Psoas muscle (tissue), 8 donors: Measurements from ENCODE around the gene SPOCK3. TPM values are rescaled to one million over a fixed set of nuclear protein-coding genes. Genes with fewer than 3 reads are reported as not detected.

Source experiments
- ATAC-seq, 4 donors: fragments of 200-7000 bp; cut with Tn5 transposase; one replicate each; pipeline ENCODE4 v1.9.1; 2020; ENCODE audit warnings: moderate library complexity in 3 of 4, mild to moderate bottlenecking in 2 of 4
- DNase-seq, 2 donors: peaks; one replicate each; pipeline ENCODE4 v3.0.0-alpha.2; 2020
- H3K27ac ChIP-seq: fragments of 200-600 bp; one replicate; pipeline ENCODE4 v1.8.0; 2022
- H3K27me3 ChIP-seq, 3 donors: fragments of 200-600 bp in 1 of 3; one replicate each; pipeline versions ENCODE4 v1.6.1 to v1.8.0; 2013 to 2022; ENCODE audit warnings: low read length in 2 of 3, mild to moderate bottlenecking in 2 of 3, moderate library complexity in 1 of 3; ENCODE audit not compliant: insufficient read depth in 3 of 3
- H3K36me3 ChIP-seq, 2 donors: fragments of 200-600 bp in 1 of 2; one replicate each; pipeline versions ENCODE4 v1.6.1 to v1.8.0; 2013 to 2022; ENCODE audit warnings: low read depth in 1 of 2, mild to moderate bottlenecking in 1 of 2, moderate library complexity in 1 of 2; ENCODE audit not compliant: insufficient read depth in 1 of 2
- H3K4me1 ChIP-seq: fragments of 200-600 bp; one replicate; pipeline ENCODE4 v1.8.0; 2022
- H3K4me3 ChIP-seq: fragments of 200-600 bp; one replicate; pipeline ENCODE4 v1.8.0; 2022; ENCODE audit warnings: mild to moderate bottlenecking
- H3K9me3 ChIP-seq: fragments of 200-600 bp; one replicate; pipeline ENCODE4 v1.8.0; 2022
- WGBS, 3 donors: extraction: QIAGEN DNeasy Blood & Tissue Kit; methylation state at CpG; one replicate each; pipeline versions ENCODE4 v1.1.6 to v1.1.7; 2013; 5-methylcytosine and 5-hydroxymethylcytosine counted together
- intact Hi-C, 2 donors: fragments of 100-400 bp; cut with DNase I; formaldehyde crosslinking; loops; one replicate each; pipeline versions ENCODE4 v1.11.0 to v1.14.2; 2022
- polyA plus RNA-seq, 3 donors: library from polyadenylated mRNA; stranded (reverse); fragments of 200-250 nt; gene quantifications; one replicate each; pipeline ENCODE4 v1.2.3, GENCODE V29; 2013
- total RNA-seq, 4 donors: library from RNA; stranded (reverse); fragmentation: NEBNext Ultra II Directional in 2 of 4; extraction: Animal tissue kit (Norgen Biotek cat#: 25700) in 2 of 4; gene quantifications; one replicate each; pipeline versions ENCODE4 v1.2.1 to v1.2.4, GENCODE V29; 2021 to 2023
- TF ChIP-seq, protein P1 (sequence below): fragments of 200-600 bp; IDR thresholded peaks from one replicate; pipeline ENCODE4 v1.8.0; 2022; ENCODE audit warnings: antibody characterized with exemption
- donor health status: healthy with polysubstance abuse.
- donor health status: DM: no; HTN: no; CAD: no; lungs with moderate emphysema.
- donor health status: Bipolar disorder and iron deficiency.
- donor health status: healthy.
- donor health status: DM: yes; HTN: yes; CAD: no.
- donor health status: DM: no; HTN: no; CAD: no.
- donor health status: DM: no; HTN: no; CAD: no.
- donor health status: DM: yes; HTN: yes; CAD: no.

The SPOCK3 gene
- total and polyA plus RNA-seq, 7 donors = 0.09 to 1.0 (median 0.11) TPM; not detected in 4

DNA sequence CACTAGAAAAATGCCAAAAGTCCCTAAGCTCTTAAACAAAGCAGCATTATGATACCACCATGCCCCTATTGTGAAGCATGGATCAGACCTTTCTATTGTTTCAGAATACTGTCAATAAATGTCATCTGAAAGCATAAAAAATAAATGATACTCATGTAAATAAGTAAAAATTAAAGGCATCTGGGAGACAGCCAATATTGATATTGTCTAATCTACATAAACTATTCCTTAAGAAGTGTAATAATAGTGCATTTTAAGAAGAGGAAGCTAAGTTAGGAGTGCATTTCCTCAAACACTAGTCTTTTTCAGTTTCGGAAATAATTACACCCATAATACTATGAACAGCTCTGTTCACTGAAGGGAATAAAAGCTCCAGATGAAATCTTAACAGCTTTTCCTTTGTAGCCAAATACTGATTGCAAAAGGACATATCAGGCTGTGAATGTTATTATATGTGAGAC lies 181.6 kb downstream of the SPOCK3 start:
- H3K4me3 ChIP-seq = no peak overlapping the region
- 76 to 85% (median 78%) methylated on average over 1 of the region's 1 CpG for WGBS, 3 donors
- TF ChIP-seq, protein P1, sequence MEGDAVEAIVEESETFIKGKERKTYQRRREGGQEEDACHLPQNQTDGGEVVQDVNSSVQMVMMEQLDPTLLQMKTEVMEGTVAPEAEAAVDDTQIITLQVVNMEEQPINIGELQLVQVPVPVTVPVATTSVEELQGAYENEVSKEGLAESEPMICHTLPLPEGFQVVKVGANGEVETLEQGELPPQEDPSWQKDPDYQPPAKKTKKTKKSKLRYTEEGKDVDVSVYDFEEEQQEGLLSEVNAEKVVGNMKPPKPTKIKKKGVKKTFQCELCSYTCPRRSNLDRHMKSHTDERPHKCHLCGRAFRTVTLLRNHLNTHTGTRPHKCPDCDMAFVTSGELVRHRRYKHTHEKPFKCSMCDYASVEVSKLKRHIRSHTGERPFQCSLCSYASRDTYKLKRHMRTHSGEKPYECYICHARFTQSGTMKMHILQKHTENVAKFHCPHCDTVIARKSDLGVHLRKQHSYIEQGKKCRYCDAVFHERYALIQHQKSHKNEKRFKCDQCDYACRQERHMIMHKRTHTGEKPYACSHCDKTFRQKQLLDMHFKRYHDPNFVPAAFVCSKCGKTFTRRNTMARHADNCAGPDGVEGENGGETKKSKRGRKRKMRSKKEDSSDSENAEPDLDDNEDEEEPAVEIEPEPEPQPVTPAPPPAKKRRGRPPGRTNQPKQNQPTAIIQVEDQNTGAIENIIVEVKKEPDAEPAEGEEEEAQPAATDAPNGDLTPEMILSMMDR = no peak
- no peaks in the 10 kb centered on the region for H3K27me3 ChIP-seq
- no peak for DNase-seq
- ATAC-seq = no peak
- no peaks in the 10 kb centered on the region for H3K36me3 ChIP-seq
- intact Hi-C loops = no loop called here
- H3K9me3 ChIP-seq = no peaks in the 10 kb centered on the region
- H3K27ac ChIP-seq = no peak overlapping the region
- H3K4me1 ChIP-seq = no peaks in the 10 kb centered on the region

DNA sequence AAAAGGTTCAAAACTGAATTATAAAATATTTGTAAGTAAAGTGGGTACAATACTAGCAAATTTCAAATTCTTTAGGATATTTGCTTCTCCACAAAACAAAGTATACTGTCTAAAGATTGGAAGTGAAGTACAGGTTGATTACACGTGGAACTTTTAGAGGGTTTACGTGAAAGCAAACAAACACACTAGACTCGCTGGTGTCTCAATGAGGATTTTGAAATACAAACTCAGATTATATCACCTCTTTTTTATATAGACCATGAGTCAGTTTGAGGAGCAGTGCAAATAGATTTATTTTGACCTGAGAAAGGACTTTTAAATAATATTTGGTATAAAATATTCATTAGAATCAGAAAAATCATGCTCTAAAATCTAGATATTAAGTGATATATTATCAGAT lies 185.0 kb downstream of the SPOCK3 start:
- H3K27ac ChIP-seq = no peak overlapping the region
- H3K4me3 ChIP-seq = no peak overlapping the region
- H3K9me3 ChIP-seq = no peaks in the 10 kb centered on the region
- 88 to 94% (median 89%) methylated on average over 3 of the region's 3 CpGs for WGBS, 3 donors
- ATAC-seq (no peak), DNase-seq (no peak)
- no peaks in the 10 kb centered on the region for H3K4me1 ChIP-seq
- H3K36me3 ChIP-seq = no peaks in the 10 kb centered on the region
- no peaks in the 10 kb centered on the region for H3K27me3 ChIP-seq
- intact Hi-C loops = no loop called here
- TF ChIP-seq, protein P1 = no peak

DNA sequence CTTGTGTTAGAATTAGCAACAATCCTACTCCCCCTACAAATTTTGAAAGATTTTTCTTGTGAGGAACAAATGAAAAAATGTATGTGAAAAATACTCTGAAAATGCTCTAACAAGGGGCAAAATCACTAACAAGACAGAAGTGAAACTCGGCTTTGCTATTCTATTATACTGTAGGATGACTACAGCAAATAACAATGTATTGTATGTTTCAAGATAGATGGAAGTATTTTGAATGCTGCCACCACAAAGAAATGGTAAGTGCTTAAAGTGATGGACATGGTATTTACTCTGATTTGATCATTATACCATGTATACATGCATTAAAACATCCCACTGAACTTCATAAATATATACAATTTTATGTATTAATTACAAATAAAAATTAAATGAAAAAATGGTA lies 192.8 kb downstream of the SPOCK3 start:
- no peak for ATAC-seq
- no peaks in the 10 kb centered on the region for H3K27me3 ChIP-seq

DNA sequence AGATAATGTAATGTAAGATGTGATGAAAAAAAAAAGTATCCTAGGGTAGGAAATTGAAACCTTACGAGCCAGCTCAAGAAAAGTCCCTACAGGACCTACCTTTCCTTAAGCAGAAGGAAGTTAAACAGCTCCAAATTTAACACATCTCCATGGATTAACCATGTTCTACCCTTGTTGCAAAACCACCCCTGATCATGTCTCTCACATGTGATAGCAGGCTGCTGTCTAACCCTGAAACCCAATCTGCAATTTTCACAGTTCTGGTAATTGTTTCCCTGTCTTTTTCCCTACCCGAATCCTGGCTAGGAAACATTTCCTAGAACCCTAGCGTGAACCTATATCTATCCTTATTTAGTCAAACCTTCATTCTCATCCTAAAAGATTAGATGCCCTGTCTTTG lies 198.9 kb downstream of the SPOCK3 start:
- H3K27me3 ChIP-seq = no peaks in the 10 kb centered on the region
- DNase-seq (no peak), ATAC-seq (no peak)
- intact Hi-C loops = no loop called here
- TF ChIP-seq, protein P1 = no peak
- H3K9me3 ChIP-seq = no peaks in the 10 kb centered on the region
- WGBS, 3 donors = 55 to 66% (median 64%) methylated on average over 3 of the region's 3 CpGs
- H3K4me1 ChIP-seq = no peaks in the 10 kb centered on the region
- no peak overlapping the region for H3K27ac ChIP-seq
- H3K4me3 ChIP-seq = no peak overlapping the region
- H3K36me3 ChIP-seq = no peaks in the 10 kb centered on the region

More for the DNA sequence above, 192.8 kb downstream of the SPOCK3 start:
- Histone ChIP-seq H3K4me3 (no peak overlapping the region), H3K27ac (no peak overlapping the region), H3K9me3 (no peaks in the 10 kb centered on the region), H3K4me1 (no peaks in the 10 kb centered on the region), H3K36me3 (no peaks in the 10 kb centered on the region)
- TF ChIP-seq, protein P1 = no peak
- WGBS, 3 donors = 79 to 88% (median 83%) methylated on average over 1 of the region's 1 CpG
- intact Hi-C loops = no loop called here
- DNase-seq = no peak

- Histone ChIP-seq H3K36me3 (no peaks in the 10 kb centered on the region), H3K27me3 (no peaks in the 10 kb centered on the region), H3K4me3 (no peak overlapping the region), H3K4me1 (no peaks in the 10 kb centered on the region), H3K9me3 (no peaks in the 10 kb centered on the region), H3K27ac (no peak overlapping the region)
- ATAC-seq (no peak), DNase-seq (no peak)
- TF ChIP-seq, protein P1 = no peak
- intact Hi-C loops = no loop called here
- WGBS, 3 donors = 50 to 76% (median 58%) methylated on average over 2 of the region's 2 CpGs
These were observed 199.3 kb downstream of the SPOCK3 start for GRCh38 chr4:167034983-167035382.
